Liver (tissue), 9 donors: ENCODE data around the gene BANP. TPM values are rescaled to one million over a fixed set of nuclear protein-coding genes. Genes with fewer than 3 reads are reported as not detected.

ENCODE experiments used
- DNase-seq: peaks from one replicate; pipeline ENCODE4 v3.0.0-alpha.2; 2017; ENCODE audit warnings: low spot score
- H3K27ac ChIP-seq, 2 donors: one replicate each; pipeline ENCODE4 v1.7.0; 2013; ENCODE audit warnings: inconsistent platforms in 2 of 2, low read length in 2 of 2, control low read depth in 1 of 2, low read depth in 1 of 2, mild to moderate bottlenecking in 1 of 2
- H3K27me3 ChIP-seq, 4 donors: one replicate each; pipeline versions ENCODE4 v1.6.1 to v1.7.0; 2013; ENCODE audit warnings: low read length in 3 of 4, inconsistent platforms in 1 of 4, mild to moderate bottlenecking in 1 of 4, moderate library complexity in 1 of 4; ENCODE audit not compliant: control insufficient read depth in 4 of 4, insufficient read depth in 4 of 4
- H3K36me3 ChIP-seq, 4 donors: one replicate each; pipeline versions ENCODE4 v1.6.1 to v1.7.0; 2013; ENCODE audit warnings: low read length in 3 of 4, mild to moderate bottlenecking in 3 of 4, low read depth in 1 of 4, moderate library complexity in 1 of 4; ENCODE audit not compliant: control insufficient read depth in 4 of 4, insufficient read depth in 3 of 4
- H3K4me1 ChIP-seq, 4 donors: one replicate each; pipeline versions ENCODE4 v1.6.1 to v1.7.0; 2013; ENCODE audit warnings: low read length in 3 of 4, mild to moderate bottlenecking in 3 of 4, moderate library complexity in 1 of 4; ENCODE audit not compliant: control insufficient read depth in 4 of 4, insufficient read depth in 4 of 4
- H3K4me3 ChIP-seq, 3 donors: one replicate each; pipeline versions ENCODE4 v1.6.1 to v1.7.0; 2013; ENCODE audit warnings: low read length in 3 of 3, control low read depth in 1 of 3, low read depth in 1 of 3, mild to moderate bottlenecking in 1 of 3
- H3K9ac ChIP-seq, 2 donors: one replicate each; pipeline ENCODE4 v1.7.0; 2013; ENCODE audit warnings: low read length in 2 of 2, mild to moderate bottlenecking in 2 of 2, moderate library complexity in 2 of 2, control low read depth in 1 of 2, low read depth in 1 of 2
- H3K9me3 ChIP-seq, 4 donors: one replicate each; pipeline versions ENCODE4 v1.6.1 to v1.7.0; 2013; ENCODE audit warnings: low read length in 3 of 4; ENCODE audit not compliant: control insufficient read depth in 4 of 4
- ATF3 ChIP-seq: IDR thresholded peaks from 2 replicates; pipeline ENCODE4 v1.6.1; 2016; ENCODE audit warnings: antibody characterized with exemption
- EGR1 ChIP-seq, 2 donors: IDR thresholded peaks; 2 replicates each; pipeline ENCODE4 v1.6.1; 2016 to 2018; ENCODE audit warnings: antibody characterized with exemption in 2 of 2, low read depth in 2 of 2
- FOXA1 ChIP-seq: IDR thresholded peaks from 2 replicates; pipeline ENCODE4 v1.6.1; 2016; ENCODE audit warnings: antibody characterized with exemption
- GABPA ChIP-seq, 2 donors: IDR thresholded peaks in 1 of 2; conservative IDR thresholded peaks in 1 of 2; 2 replicates each; pipeline ENCODE4 v1.6.1; 2016; ENCODE audit warnings: antibody characterized with exemption in 2 of 2, mild to moderate bottlenecking in 1 of 2, moderate library complexity in 1 of 2
- HNF4A ChIP-seq, 2 donors: conservative IDR thresholded peaks; 2 replicates each; pipeline ENCODE4 v1.6.1; 2016; ENCODE audit warnings: antibody characterized with exemption in 2 of 2, mild to moderate bottlenecking in 2 of 2
- HNF4G ChIP-seq: IDR thresholded peaks from 2 replicates; pipeline ENCODE4 v1.6.1; 2016; ENCODE audit warnings: antibody characterized with exemption
- JUND ChIP-seq, 2 donors: IDR thresholded peaks; 2 replicates each; pipeline ENCODE4 v1.6.1; 2016; ENCODE audit warnings: antibody characterized with exemption in 2 of 2
- MAX ChIP-seq: IDR thresholded peaks from 2 replicates; pipeline ENCODE4 v1.6.1; 2016; ENCODE audit warnings: antibody characterized with exemption
- NR2F2 ChIP-seq: IDR thresholded peaks from 2 replicates; pipeline ENCODE4 v1.6.1; 2016; ENCODE audit warnings: antibody characterized with exemption
- RAD21 ChIP-seq, 2 donors: IDR thresholded peaks; 2 replicates each; pipeline ENCODE4 v1.6.1; 2016; ENCODE audit warnings: antibody characterized with exemption in 2 of 2, mild to moderate bottlenecking in 2 of 2
- REST ChIP-seq: IDR thresholded peaks from 2 replicates; pipeline ENCODE4 v1.6.1; 2016; ENCODE audit warnings: antibody characterized with exemption, mild to moderate bottlenecking
- RXRA ChIP-seq, 2 donors: IDR thresholded peaks; 2 replicates each; pipeline ENCODE4 v1.6.1; 2017 to 2018; ENCODE audit warnings: antibody characterized with exemption in 2 of 2, mild to moderate bottlenecking in 1 of 2
- SP1 ChIP-seq: IDR thresholded peaks from 2 replicates; pipeline ENCODE4 v1.6.1; 2018; ENCODE audit warnings: antibody characterized with exemption, mild to moderate bottlenecking
- TAF1 ChIP-seq: conservative IDR thresholded peaks from 2 replicates; pipeline ENCODE4 v1.6.1; 2016; ENCODE audit warnings: antibody characterized with exemption, mild to moderate bottlenecking
- YY1 ChIP-seq: IDR thresholded peaks from 2 replicates; pipeline ENCODE4 v1.6.1; 2016; ENCODE audit warnings: antibody characterized with exemption, mild to moderate bottlenecking
- ZBTB33 ChIP-seq: IDR thresholded peaks from 2 replicates; pipeline ENCODE4 v1.6.1; 2016; ENCODE audit warnings: antibody characterized with exemption
- WGBS: extraction: QIAGEN DNeasy Blood & Tissue Kit; methylation state at CpG from one replicate; pipeline ENCODE4 v1.1.7; 2013; 5-methylcytosine and 5-hydroxymethylcytosine counted together
- polyA plus RNA-seq, 2 donors: library from polyadenylated mRNA; stranded (reverse) in 1 of 2; unstranded in 1 of 2; fragments of 200-250 nt in 1 of 2; fragments of >200 nt in 1 of 2; fragmentation: Nextera tagmentation in 1 of 2; extraction: Ambion mirVana in 1 of 2; gene quantifications; one replicate each; pipeline versions ENCODE4 v1.2.1 to v1.2.3, GENCODE V29; 2013 to 2015
- total RNA-seq, 2 donors: library from RNA; depleted of rRNA; stranded (reverse); fragments of >200 nt; gene quantifications; one replicate each; pipeline ENCODE4 v1.2.3, GENCODE V29; 2014
- donor health status: healthy.
- donor health status: healthy.
- donor health status: healthy.
- donor health status: healthy.
- donor health status: healthy.

The BANP gene
- total and polyA plus RNA-seq, 4 donors, result 4.9 to 20.7 (median 13.7) TPM

- H3K4me1 ChIP-seq, result no peaks in the 10 kb centered on the region
- WGBS, result 95% methylated on average over 23 of the region's 23 CpGs
- H3K9ac ChIP-seq, result no peak overlapping the region
- no peak for DNase-seq
- no peaks in the 10 kb centered on the region for H3K9me3 ChIP-seq
- no peak for TF ChIP-seq YY1
- no peak for TF ChIP-seq HNF4G
- TF ChIP-seq ATF3, result no peak
- TF ChIP-seq RXRA (IDR thresholded peaks at IDR 0.05), result no peak
- TF ChIP-seq SP1, result no peak
- TF ChIP-seq JUND (IDR thresholded peaks at IDR 0.05), result no peak
- TF ChIP-seq FOXA1, result no peak
- TF ChIP-seq ZBTB33, result no peak
- no peak for TF ChIP-seq GABPA (IDR thresholded peaks at IDR 0.05 in 1 of 2, conservative IDR thresholded peaks at IDR 0.05 in 1 of 2)
- TF ChIP-seq HNF4A (conservative IDR thresholded peaks at IDR 0.05), result no peak
- TF ChIP-seq RAD21 (IDR thresholded peaks at IDR 0.05), result no peak
- H3K4me3 ChIP-seq, result no peak overlapping the region
- H3K36me3 ChIP-seq, result peaks cover 5 to 25% (median 13%) of the 10 kb centered on the region in 4 donors
- H3K27me3 ChIP-seq, result no peaks in the 10 kb centered on the region
- H3K27ac ChIP-seq, result no peak overlapping the region
Observed at GRCh38 chr16:88022076-88023042, 71.1 kb downstream of the BANP start.

- WGBS, result 91% methylated on average over 12 of the region's 12 CpGs
- TF ChIP-seq TAF1 (no peak), MAX (no peak), HNF4G (no peak), FOXA1 (no peak), HNF4A (conservative IDR thresholded peaks at IDR 0.05) (no peak), ZBTB33 (no peak), NR2F2 (no peak), ATF3 (no peak), RXRA (IDR thresholded peaks at IDR 0.05) (no peak), REST (no peak), GABPA (IDR thresholded peaks at IDR 0.05 in 1 of 2, conservative IDR thresholded peaks at IDR 0.05 in 1 of 2) (no peak), SP1 (no peak), RAD21 (IDR thresholded peaks at IDR 0.05) (no peak), EGR1 (IDR thresholded peaks at IDR 0.05; ENCODE audit: low read depth in 2 of 2) (no peak), JUND (IDR thresholded peaks at IDR 0.05) (no peak)
- Histone ChIP-seq H3K27ac (no peak overlapping the region), H3K27me3 (no peaks in the 10 kb centered on the region), H3K4me1 (no peaks in the 10 kb centered on the region), H3K9me3 (no peaks in the 10 kb centered on the region), H3K9ac (no peak overlapping the region), H3K4me3 (no peak overlapping the region), H3K36me3 (peaks cover 5 to 26% (median 14%) of the 10 kb centered on the region in 4 donors)
- no peak for DNase-seq
Observed at GRCh38 chr16:88023366-88023765, 72.1 kb downstream of the BANP start.
